Prostate gland (tissue), 2 donors: ENCODE data around the gene EXOC3L1.

Experiments used
- POLR2A ChIP-seq: fragments of 450-650 bp; IDR thresholded peaks from one replicate; pipeline ENCODE4 v1.6.1; 2016; ENCODE audit warnings: antibody characterized with exemption, mild to moderate bottlenecking
- TF ChIP-seq, protein P1 (sequence below), 4 experiments: fragments of 200-600 bp in 2 of 4; fragments of 450-650 bp in 2 of 4; sonication (generic) in 2 of 4; IDR thresholded peaks; 1 replicate in 3 of 4; 2 replicates in 1 of 4; pipeline ENCODE4 v1.5.1; 2016 to 2019; ENCODE audit warnings: antibody characterized with exemption in 4 of 4, mild to moderate bottlenecking in 2 of 4, moderate library complexity in 2 of 4

DNA sequence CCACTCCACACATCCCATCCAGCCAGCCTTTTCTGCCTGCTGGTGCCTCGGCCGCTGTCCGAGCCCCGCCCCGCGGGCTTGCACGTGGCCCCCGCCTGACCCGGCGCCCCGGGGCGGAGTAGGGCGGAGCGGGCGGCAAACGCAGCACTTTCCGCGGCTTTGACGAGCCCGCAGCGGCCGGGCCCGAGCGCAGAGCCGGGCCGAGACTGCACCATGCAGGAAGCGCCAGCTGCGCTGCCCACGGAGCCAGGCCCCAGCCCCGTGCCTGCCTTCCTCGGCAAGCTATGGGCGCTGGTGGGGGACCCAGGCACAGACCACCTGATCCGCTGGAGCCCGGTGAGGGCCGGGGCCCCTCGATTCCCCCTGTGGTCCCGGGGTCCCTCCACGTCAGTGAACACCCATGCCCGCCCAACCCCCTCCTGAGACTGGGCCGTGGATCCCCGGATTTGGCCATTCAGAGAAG, 25.3 kb downstream of the EXOC3L1 start, which contains the start of gene HSF4:
- TF ChIP-seq POLR2A = peak; percentile 31
- TF ChIP-seq, protein P1, sequence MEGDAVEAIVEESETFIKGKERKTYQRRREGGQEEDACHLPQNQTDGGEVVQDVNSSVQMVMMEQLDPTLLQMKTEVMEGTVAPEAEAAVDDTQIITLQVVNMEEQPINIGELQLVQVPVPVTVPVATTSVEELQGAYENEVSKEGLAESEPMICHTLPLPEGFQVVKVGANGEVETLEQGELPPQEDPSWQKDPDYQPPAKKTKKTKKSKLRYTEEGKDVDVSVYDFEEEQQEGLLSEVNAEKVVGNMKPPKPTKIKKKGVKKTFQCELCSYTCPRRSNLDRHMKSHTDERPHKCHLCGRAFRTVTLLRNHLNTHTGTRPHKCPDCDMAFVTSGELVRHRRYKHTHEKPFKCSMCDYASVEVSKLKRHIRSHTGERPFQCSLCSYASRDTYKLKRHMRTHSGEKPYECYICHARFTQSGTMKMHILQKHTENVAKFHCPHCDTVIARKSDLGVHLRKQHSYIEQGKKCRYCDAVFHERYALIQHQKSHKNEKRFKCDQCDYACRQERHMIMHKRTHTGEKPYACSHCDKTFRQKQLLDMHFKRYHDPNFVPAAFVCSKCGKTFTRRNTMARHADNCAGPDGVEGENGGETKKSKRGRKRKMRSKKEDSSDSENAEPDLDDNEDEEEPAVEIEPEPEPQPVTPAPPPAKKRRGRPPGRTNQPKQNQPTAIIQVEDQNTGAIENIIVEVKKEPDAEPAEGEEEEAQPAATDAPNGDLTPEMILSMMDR (IDR thresholded peaks at IDR 0.05) = no peak
